CD4-positive, alpha-beta T cell (primary cell): ENCODE data around the gene U2AF2. TPM values are rescaled to one million over a fixed set of nuclear protein-coding genes. Genes with fewer than 3 reads are reported as not detected.
A peak's percentile ranks its signal among the peaks of the same experiment; 100 is the strongest.

Experiments used
- ATAC-seq: fragments of 200-7000 bp; cut with Tn5 transposase; one replicate; pipeline ENCODE4 v1.10.0; 2022; ENCODE audit warnings: mild to moderate bottlenecking; ENCODE audit not compliant: poor library complexity
- CTCF ChIA-PET: fragments of 350-600 bp; sonication (Branson Sonifier 250); formaldehyde crosslinking; loops from one replicate; lab custom pipeline; 2021; ENCODE audit warnings: antibody characterized with exemption, inconsistent platforms; lab: Charles Lee
- POLR2A ChIA-PET: fragments of 350-600 bp; sonication (Branson Sonifier 250); formaldehyde crosslinking; loops from one replicate; lab custom pipeline; 2021; ENCODE audit warnings: antibody characterized with exemption, inconsistent platforms; lab: Charles Lee
- DNase-seq, 14 experiments: peaks; one replicate each; pipeline ENCODE4 v3.0.0-alpha.2; 2013 to 2020; ENCODE audit warnings: mixed read lengths in 2 of 14
- H3K27ac ChIP-seq, 2 donors: one replicate each; pipeline versions ENCODE4 v1.5.1 to v1.7.0; 2013; ENCODE audit warnings: low read length in 2 of 2, low read depth in 1 of 2, mild to moderate bottlenecking in 1 of 2
- H3K27me3 ChIP-seq, 2 experiments: 1 replicate in 1 of 2; 2 replicates in 1 of 2; pipeline versions ENCODE4 v1.6.1 to v1.7.0; 2013; ENCODE audit warnings: low read length in 2 of 2, control low read depth in 1 of 2, mild to moderate bottlenecking in 1 of 2, moderate library complexity in 1 of 2; ENCODE audit not compliant: insufficient read depth in 2 of 2, control insufficient read depth in 1 of 2
- H3K36me3 ChIP-seq: one replicate; pipeline ENCODE4 v1.6.1; 2013; ENCODE audit warnings: low read length, control low read depth; ENCODE audit not compliant: insufficient read depth
- H3K4me1 ChIP-seq: one replicate; pipeline ENCODE4 v1.6.1; 2013; ENCODE audit warnings: low read length, control low read depth; ENCODE audit not compliant: insufficient read depth
- H3K4me3 ChIP-seq: one replicate; pipeline ENCODE4 v1.5.1; 2013; ENCODE audit warnings: mild to moderate bottlenecking, low read length, moderate library complexity
- H3K9me3 ChIP-seq, 2 experiments: 1 replicate in 1 of 2; 2 replicates in 1 of 2; pipeline versions ENCODE4 v1.6.1 to v1.7.0; 2013; ENCODE audit warnings: low read length in 2 of 2, mild to moderate bottlenecking in 2 of 2, control low read depth in 1 of 2, moderate library complexity in 1 of 2; ENCODE audit not compliant: control insufficient read depth in 1 of 2, insufficient read depth in 1 of 2
- H3K27ac Mint-ChIP-seq: one replicate; pipeline ENCODE4 v1.8.0; 2020; ENCODE audit warnings: mixed read lengths
- H3K27me3 Mint-ChIP-seq: one replicate; pipeline ENCODE4 v1.8.0; 2021; ENCODE audit warnings: mixed read lengths
- H3K36me3 Mint-ChIP-seq: one replicate; pipeline ENCODE4 v1.8.0; 2021; ENCODE audit warnings: low read depth, mixed read lengths
- H3K4me1 Mint-ChIP-seq: one replicate; pipeline ENCODE4 v1.8.0; 2021; ENCODE audit warnings: low read depth, mixed read lengths
- H3K4me3 Mint-ChIP-seq: one replicate; pipeline ENCODE4 v1.8.0; 2020; ENCODE audit warnings: mild to moderate bottlenecking, mixed read lengths
- H3K9me3 Mint-ChIP-seq: one replicate; pipeline ENCODE4 v1.8.0; 2020; ENCODE audit warnings: mixed read lengths
- CTCF ChIP-seq: fragments of 200-600 bp; IDR thresholded peaks from one replicate; pipeline ENCODE4 v1.8.0; 2022; ENCODE audit warnings: antibody characterized with exemption, mild to moderate bottlenecking
- intact Hi-C, 2 experiments: fragments of 100-400 bp; cut with DNase I in 1 of 2; cut with micrococcal nuclease in 1 of 2; formaldehyde crosslinking; loops; one replicate each; pipeline versions ENCODE4 v1.15.1 to v1.9.0; 2023 to 2025; cut with DNase I, micrococcal nuclease
- total RNA-seq, 174 experiments: library from RNA in 2 of 174; stranded (reverse) in 2 of 174; gene quantifications; one replicate each; pipeline ENCODE4 v1.2.3 and lab custom pipeline; 2021 to 2026

Gene U2AF2
- total RNA-seq, 2 experiments from 2014 or later, result 209 to 212 TPM

- Histone ChIP-seq H3K4me1 (peaks cover 41% of the 10 kb centered on the region), H3K36me3 (peaks cover 20% of the 10 kb centered on the region), H3K27ac (no peak overlapping the region), H3K27me3 (no peaks in the 10 kb centered on the region), H3K9me3 (no peaks in the 10 kb centered on the region), H3K4me3 (no peak overlapping the region)
- ATAC-seq, result no peak
- no peak for DNase-seq
- intact Hi-C loops, result loop anchor here in 1 of 2 experiments (5.0 to 10.0 kb wide), 3 partner anchors 142 to 355 kb away; partner anchors contain the start of genes PPP6R1 and UBE2S
- POLR2A ChIA-PET, result no interaction called here
- H3K27me3 Mint-ChIP-seq, result no peaks in the 10 kb centered on the region
- no peaks in the 10 kb centered on the region for H3K9me3 Mint-ChIP-seq
- CTCF ChIA-PET, result no interaction called here
- H3K36me3 Mint-ChIP-seq, result peaks cover 73% of the 10 kb centered on the region
- H3K4me3 Mint-ChIP-seq, result peak overlapping the region; percentile 12
- H3K27ac Mint-ChIP-seq, result no peak overlapping the region
- peaks cover 65% of the 10 kb centered on the region for H3K4me1 Mint-ChIP-seq
- TF ChIP-seq CTCF, result no peak
Measured at GRCh38 chr19:55609326-55609725, 45.5 kb upstream of the U2AF2 start.

- Histone ChIP-seq H3K36me3 (peaks cover 30% of the 10 kb centered on the region), H3K4me3 (no peak overlapping the region), H3K27ac (no peak overlapping the region), H3K4me1 (peaks cover 26% of the 10 kb centered on the region), H3K9me3 (no peaks in the 10 kb centered on the region), H3K27me3 (no peaks in the 10 kb centered on the region)
- peaks cover 61% of the 10 kb centered on the region for H3K36me3 Mint-ChIP-seq
- ChIA-PET CTCF (interaction anchor here (0.7 kb wide), 1 partner anchor 20 kb away, joined by 3 read pairs; no protein-coding TSS in a partner anchor), POLR2A (no interaction called here)
- no peak for TF ChIP-seq CTCF
- DNase-seq (no peak), ATAC-seq (no peak)
- H3K9me3 Mint-ChIP-seq, result no peaks in the 10 kb centered on the region
- intact Hi-C loops, result no loop called here
- H3K4me3 Mint-ChIP-seq, result no peak overlapping the region
- peak overlapping the region; percentile 47 for H3K27ac Mint-ChIP-seq
- peaks cover 52% of the 10 kb centered on the region for H3K4me1 Mint-ChIP-seq
- no peaks in the 10 kb centered on the region for H3K27me3 Mint-ChIP-seq
Measured at GRCh38 chr19:55611300-55611982, 43.4 kb upstream of the U2AF2 start.

GRCh38 chr19:55611983-55612645 lies 42.7 kb upstream of the U2AF2 start:
- DNase-seq, result no peak
- Mint-ChIP-seq H3K9me3 (no peaks in the 10 kb centered on the region), H3K27ac (peak overlapping the region; percentile 47), H3K4me1 (peaks cover 45% of the 10 kb centered on the region), H3K4me3 (no peak overlapping the region), H3K27me3 (no peaks in the 10 kb centered on the region), H3K36me3 (peaks cover 59% of the 10 kb centered on the region)
- intact Hi-C loops, result no loop called here
- no peaks in the 10 kb centered on the region for H3K9me3 ChIP-seq
- H3K36me3 ChIP-seq, result peaks cover 34% of the 10 kb centered on the region
- H3K4me3 ChIP-seq, result no peak overlapping the region
- no peak overlapping the region for H3K27ac ChIP-seq
- CTCF ChIA-PET, result no interaction called here
- ATAC-seq, result no peak
- H3K27me3 ChIP-seq, result no peaks in the 10 kb centered on the region
- POLR2A ChIA-PET, result interaction anchor here (0.9 kb wide), 1 partner anchor 136 kb away, joined by 3 read pairs; no protein-coding TSS in a partner anchor
- TF ChIP-seq CTCF, result no peak
- H3K4me1 ChIP-seq, result peaks cover 19% of the 10 kb centered on the region
